Esophagus muscularis mucosa (tissue), 4 donors: ENCODE results near the gene KIF26B.

Experiments
- EP300 ChIP-seq: sonication (generic); formaldehyde crosslinking; IDR thresholded peaks from one replicate; pipeline ENCODE4 v1.6.1; 2017; ENCODE audit warnings: antibody characterized with exemption
- POLR2A ChIP-seq: fragments of 450-650 bp; IDR thresholded peaks from one replicate; pipeline ENCODE4 v1.6.1; 2017; ENCODE audit warnings: antibody characterized with exemption, moderate library complexity, mild to moderate bottlenecking, low read depth
- TF ChIP-seq, protein P1 (sequence below), 3 experiments: fragments of 200-600 bp in 2 of 3; fragments of 450-650 bp in 1 of 3; sonication (generic) in 2 of 3; IDR thresholded peaks; one replicate each; pipeline ENCODE4 v1.5.1; 2017 to 2019; ENCODE audit warnings: antibody characterized with exemption in 3 of 3, mild to moderate bottlenecking in 2 of 3, moderate library complexity in 1 of 3

GRCh38 chr1:245583081-245583480 lies 428.3 kb downstream of the KIF26B start:
- TF ChIP-seq POLR2A (no peak), EP300 (no peak)
- TF ChIP-seq, protein P1, sequence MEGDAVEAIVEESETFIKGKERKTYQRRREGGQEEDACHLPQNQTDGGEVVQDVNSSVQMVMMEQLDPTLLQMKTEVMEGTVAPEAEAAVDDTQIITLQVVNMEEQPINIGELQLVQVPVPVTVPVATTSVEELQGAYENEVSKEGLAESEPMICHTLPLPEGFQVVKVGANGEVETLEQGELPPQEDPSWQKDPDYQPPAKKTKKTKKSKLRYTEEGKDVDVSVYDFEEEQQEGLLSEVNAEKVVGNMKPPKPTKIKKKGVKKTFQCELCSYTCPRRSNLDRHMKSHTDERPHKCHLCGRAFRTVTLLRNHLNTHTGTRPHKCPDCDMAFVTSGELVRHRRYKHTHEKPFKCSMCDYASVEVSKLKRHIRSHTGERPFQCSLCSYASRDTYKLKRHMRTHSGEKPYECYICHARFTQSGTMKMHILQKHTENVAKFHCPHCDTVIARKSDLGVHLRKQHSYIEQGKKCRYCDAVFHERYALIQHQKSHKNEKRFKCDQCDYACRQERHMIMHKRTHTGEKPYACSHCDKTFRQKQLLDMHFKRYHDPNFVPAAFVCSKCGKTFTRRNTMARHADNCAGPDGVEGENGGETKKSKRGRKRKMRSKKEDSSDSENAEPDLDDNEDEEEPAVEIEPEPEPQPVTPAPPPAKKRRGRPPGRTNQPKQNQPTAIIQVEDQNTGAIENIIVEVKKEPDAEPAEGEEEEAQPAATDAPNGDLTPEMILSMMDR (IDR thresholded peaks at IDR 0.05), result no peak
